ENCODE data around the gene PCNP.

The PCNP gene

GRCh38 chr3:101625879-101626278 lies 51.9 kb downstream of the PCNP start (continued):
- TF ChIP-seq ZNF529 (tag by site-specific recombination; IDR thresholded peaks at IDR 0.05; ENCODE audit: insufficient replicate concordance) (no peak), CTCF (tag by site-specific recombination; IDR thresholded peaks at IDR 0.05) (no peak), TRIM28 (IDR thresholded peaks at IDR 0.05; ENCODE audit: borderline replicate concordance, low read length) (no peak), KLF10 (tag by site-specific recombination; IDR thresholded peaks at IDR 0.05) (no peak), WT1 (tag by site-specific recombination; IDR thresholded peaks at IDR 0.05) (no peak), ZFP3 (tag by site-specific recombination; IDR thresholded peaks at IDR 0.05; ENCODE audit: low read depth) (no peak), ZNF747 (tag by site-specific recombination; IDR thresholded peaks at IDR 0.05) (no peak), ZNF211 (tag by site-specific recombination; IDR thresholded peaks at IDR 0.05; ENCODE audit: low read depth) (no peak)
- TF ChIP-seq, protein P1, sequence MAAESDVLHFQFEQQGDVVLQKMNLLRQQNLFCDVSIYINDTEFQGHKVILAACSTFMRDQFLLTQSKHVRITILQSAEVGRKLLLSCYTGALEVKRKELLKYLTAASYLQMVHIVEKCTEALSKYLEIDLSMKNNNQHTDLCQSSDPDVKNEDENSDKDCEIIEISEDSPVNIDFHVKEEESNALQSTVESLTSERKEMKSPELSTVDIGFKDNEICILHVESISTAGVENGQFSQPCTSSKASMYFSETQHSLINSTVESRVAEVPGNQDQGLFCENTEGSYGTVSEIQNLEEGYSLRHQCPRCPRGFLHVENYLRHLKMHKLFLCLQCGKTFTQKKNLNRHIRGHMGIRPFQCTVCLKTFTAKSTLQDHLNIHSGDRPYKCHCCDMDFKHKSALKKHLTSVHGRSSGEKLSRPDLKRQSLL (tag by site-specific recombination; IDR thresholded peaks at IDR 0.05): no peak
- TF ChIP-seq, protein P2, sequence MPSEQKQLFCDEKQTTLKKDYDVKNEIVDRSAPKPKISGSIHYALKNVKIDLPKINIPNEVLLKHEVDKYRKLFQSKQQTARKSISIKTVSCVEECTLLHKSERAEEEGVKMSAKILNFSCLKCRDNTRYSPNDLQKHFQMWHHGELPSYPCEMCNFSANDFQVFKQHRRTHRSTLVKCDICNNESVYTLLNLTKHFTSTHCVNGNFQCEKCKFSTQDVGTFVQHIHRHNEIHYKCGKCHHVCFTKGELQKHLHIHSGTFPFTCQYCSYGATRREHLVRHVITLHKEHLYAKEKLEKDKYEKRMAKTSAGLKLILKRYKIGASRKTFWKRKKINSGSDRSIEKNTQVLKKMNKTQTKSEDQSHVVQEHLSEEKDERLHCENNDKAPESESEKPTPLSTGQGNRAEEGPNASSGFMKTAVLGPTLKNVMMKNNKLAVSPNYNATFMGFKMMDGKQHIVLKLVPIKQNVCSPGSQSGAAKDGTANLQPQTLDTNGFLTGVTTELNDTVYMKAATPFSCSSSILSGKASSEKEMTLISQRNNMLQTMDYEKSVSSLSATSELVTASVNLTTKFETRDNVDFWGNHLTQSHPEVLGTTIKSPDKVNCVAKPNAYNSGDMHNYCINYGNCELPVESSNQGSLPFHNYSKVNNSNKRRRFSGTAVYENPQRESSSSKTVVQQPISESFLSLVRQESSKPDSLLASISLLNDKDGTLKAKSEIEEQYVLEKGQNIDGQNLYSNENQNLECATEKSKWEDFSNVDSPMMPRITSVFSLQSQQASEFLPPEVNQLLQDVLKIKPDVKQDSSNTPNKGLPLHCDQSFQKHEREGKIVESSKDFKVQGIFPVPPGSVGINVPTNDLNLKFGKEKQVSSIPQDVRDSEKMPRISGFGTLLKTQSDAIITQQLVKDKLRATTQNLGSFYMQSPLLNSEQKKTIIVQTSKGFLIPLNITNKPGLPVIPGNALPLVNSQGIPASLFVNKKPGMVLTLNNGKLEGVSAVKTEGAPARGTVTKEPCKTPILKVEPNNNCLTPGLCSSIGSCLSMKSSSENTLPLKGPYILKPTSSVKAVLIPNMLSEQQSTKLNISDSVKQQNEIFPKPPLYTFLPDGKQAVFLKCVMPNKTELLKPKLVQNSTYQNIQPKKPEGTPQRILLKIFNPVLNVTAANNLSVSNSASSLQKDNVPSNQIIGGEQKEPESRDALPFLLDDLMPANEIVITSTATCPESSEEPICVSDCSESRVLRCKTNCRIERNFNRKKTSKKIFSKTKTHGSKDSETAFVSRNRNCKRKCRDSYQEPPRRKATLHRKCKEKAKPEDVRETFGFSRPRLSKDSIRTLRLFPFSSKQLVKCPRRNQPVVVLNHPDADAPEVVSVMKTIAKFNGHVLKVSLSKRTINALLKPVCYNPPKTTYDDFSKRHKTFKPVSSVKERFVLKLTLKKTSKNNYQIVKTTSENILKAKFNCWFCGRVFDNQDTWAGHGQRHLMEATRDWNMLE (tag by site-specific recombination; conservative IDR thresholded peaks at IDR 0.05; ENCODE audit: low read depth): no peak

DNA sequence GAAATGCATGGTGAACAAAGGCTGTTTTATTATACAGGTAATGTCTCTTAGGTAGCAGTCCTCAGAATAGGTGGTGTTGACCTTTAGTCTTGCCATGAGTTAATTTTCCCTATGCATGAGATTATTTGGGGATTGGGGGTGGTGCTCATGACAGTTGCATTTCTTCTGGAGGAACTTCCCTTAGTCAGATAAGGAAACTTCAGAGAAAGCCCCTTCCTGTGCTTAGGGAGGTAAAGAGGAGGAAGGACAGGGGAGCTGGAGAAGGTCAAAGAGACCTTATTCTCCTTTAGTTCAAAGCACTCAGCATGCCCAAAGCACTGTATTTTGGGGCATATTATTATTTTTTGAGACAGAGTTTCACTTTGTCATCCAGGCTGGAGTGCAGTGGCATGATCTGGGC lies 55.2 kb downstream of the PCNP start:
- H3K4me1 ChIP-seq (ENCODE audit: control insufficient read depth, insufficient read depth, low read length): no peaks in the 10 kb centered on the region
- POLR2A ChIA-PET: interaction anchor here (1.0 kb wide), 1 partner anchor 55 kb away, joined by 4 read pairs; the partner anchor contains the start of gene PCNP
- no peak for TF ChIP-seq ZSCAN23 (tag by site-specific recombination; IDR thresholded peaks at IDR 0.05)
- TF ChIP-seq ZNF791 (tag by site-specific recombination; IDR thresholded peaks at IDR 0.05): no peak
- peak; percentile 84; the same call in 1 of the 2 replicates for TF ChIP-seq ZNF530 (tag by site-specific recombination; IDR thresholded peaks at IDR 0.05; ENCODE audit: low read depth)
- no peak for TF ChIP-seq ZFP41 (tag by site-specific recombination; IDR thresholded peaks at IDR 0.05; ENCODE audit: borderline replicate concordance)
- no peak for TF ChIP-seq ZNF138 (tag by site-specific recombination; IDR thresholded peaks at IDR 0.05; ENCODE audit: borderline replicate concordance)
- no peak for TF ChIP-seq ZNF639 (tag by site-specific recombination; IDR thresholded peaks at IDR 0.05)
- TF ChIP-seq ZNF266 (tag by site-specific recombination; IDR thresholded peaks at IDR 0.05; ENCODE audit: low read depth): no peak
- no peak for TF ChIP-seq ZNF155 (tag by site-specific recombination; IDR thresholded peaks at IDR 0.05)
- no peak overlapping the region for H3K4me3 ChIP-seq (ENCODE audit: low read depth, low read length)
- H3K36me3 ChIP-seq (ENCODE audit: control insufficient read depth in 2 of 2, insufficient read depth in 1 of 2, low read length in 2 of 2): no peaks in the 10 kb centered on the region
- CTCF ChIA-PET: no interaction called here
- H3K27ac ChIP-seq (ENCODE audit: extremely low read depth, low read depth, low read length): no peak overlapping the region
- H3K9me3 ChIP-seq (ENCODE audit: control insufficient read depth, insufficient read depth, low read depth, low read length): no peaks in the 10 kb centered on the region
